Endothelial cell of hepatic sinusoid (primary cell): ENCODE data around the gene BTBD2.

Source experiments
- in situ Hi-C: cut with HindIII; loops from 2 replicates; pipeline ENCODE4 v1.10.0; 2017; ENCODE audit warnings: low sequenced_read_pairs

Gene BTBD2

GRCh38 chr19:2051773-2052704 is 36.5 kb upstream of the BTBD2 start:
- in situ Hi-C loops: no loop called here

- in situ Hi-C loops: no loop called here
These were observed 35.7 kb upstream of the BTBD2 start, which contains the start of gene MKNK2 for GRCh38 chr19:2050991-2051772. Gene MKNK2 (minus strand): TSS chr19:2051244. CDS start chr19:2050851, 393 bp downstream.

GRCh38 chr19:2050349-2050990 is 35.0 kb upstream of the BTBD2 start:
- in situ Hi-C loops: no loop called here

- in situ Hi-C loops: no loop called here
These were observed 34.3 kb upstream of the BTBD2 start for GRCh38 chr19:2049741-2050348.

GRCh38 chr19:2048959-2049740 is 33.6 kb upstream of the BTBD2 start:
- in situ Hi-C loops: no loop called here

GRCh38 chr19:2048104-2048958 is 32.8 kb upstream of the BTBD2 start:
- in situ Hi-C loops: no loop called here

- in situ Hi-C loops: no loop called here
These were observed 32.1 kb upstream of the BTBD2 start for GRCh38 chr19:2047449-2048103.

GRCh38 chr19:2047076-2047448 is 31.5 kb upstream of the BTBD2 start:
- in situ Hi-C loops: no loop called here

GRCh38 chr19:2046046-2046907 is 30.8 kb upstream of the BTBD2 start:
- in situ Hi-C loops: no loop called here

- in situ Hi-C loops: no loop called here
These were observed 30.1 kb upstream of the BTBD2 start for GRCh38 chr19:2045501-2046045.

- in situ Hi-C loops: no loop called here
These were observed 29.4 kb upstream of the BTBD2 start for GRCh38 chr19:2044709-2045500.

- in situ Hi-C loops: no loop called here
These were observed 28.6 kb upstream of the BTBD2 start for GRCh38 chr19:2043961-2044708.

- in situ Hi-C loops: no loop called here
These were observed 27.7 kb upstream of the BTBD2 start for GRCh38 chr19:2043251-2043641.

GRCh38 chr19:2042485-2043250 is 27.2 kb upstream of the BTBD2 start:
- in situ Hi-C loops: no loop called here
